Measurements from ENCODE around the gene NTMT2. TPM values are rescaled to one million over a fixed set of nuclear protein-coding genes. Genes with fewer than 3 reads are reported as not detected.

NTMT2 gene
- total RNA-seq, 1 donor from 2014 or later = not detected

DNA sequence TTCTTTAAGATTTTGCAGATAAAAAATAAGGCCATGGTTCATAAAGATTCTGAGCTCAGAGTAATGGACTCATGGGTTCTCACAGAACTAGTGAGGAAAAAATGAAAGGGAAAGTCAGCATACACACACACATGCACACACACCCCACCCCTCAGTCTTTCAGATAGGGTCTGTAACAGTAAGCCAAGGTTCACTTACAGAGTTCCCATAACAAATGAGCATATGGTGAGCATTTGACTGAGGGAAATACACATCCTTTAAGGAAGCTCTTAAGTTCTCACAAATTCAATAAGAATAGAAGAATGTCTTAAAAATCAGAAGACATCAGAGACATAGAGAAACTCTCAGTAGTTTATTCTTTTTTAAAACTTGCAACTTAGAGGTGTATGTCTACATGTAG, 57.9 kb downstream of the NTMT2 start:
- Histone ChIP-seq H3K4me1 (ENCODE audit: insufficient read depth, low read length) (no peaks in the 10 kb centered on the region), H3K4me2 (ENCODE audit: low read length) (no peak overlapping the region), H3K9ac (ENCODE audit: low read length) (no peak overlapping the region), H4K20me1 (ENCODE audit: insufficient read depth, low read length) (no peaks in the 10 kb centered on the region), H3K4me3 (ENCODE audit: insufficient read depth, low read depth, low read length) (no peak overlapping the region), H3K79me2 (ENCODE audit: insufficient read depth, low read length) (no peaks in the 10 kb centered on the region), H3K27me3 (ENCODE audit: insufficient read depth, low read length) (no peaks in the 10 kb centered on the region), H3K9me3 (ENCODE audit: insufficient read depth, low read depth, low read length) (no peaks in the 10 kb centered on the region), H3K36me3 (ENCODE audit: insufficient read depth, low read length) (no peaks in the 10 kb centered on the region), H3K27ac (ENCODE audit: low read depth, low read length) (no peak overlapping the region), H2AFZ (ENCODE audit: low read depth, low read length) (no peak overlapping the region)
- Mint-ChIP-seq H3K27me3 (ENCODE audit: low read depth, unreplicated experiment) (no peaks in the 10 kb centered on the region), H3K36me3 (ENCODE audit: low read depth, unreplicated experiment) (peaks cover 2% of the 10 kb centered on the region), H3K4me1 (ENCODE audit: low read depth, unreplicated experiment) (peaks cover 10% of the 10 kb centered on the region), H3K9me3 (ENCODE audit: unreplicated experiment) (peaks cover 5% of the 10 kb centered on the region), H3K4me3 (ENCODE audit: unreplicated experiment) (no peak overlapping the region), H3K27ac (ENCODE audit: unreplicated experiment) (no peak overlapping the region)
- TF ChIP-seq, protein P1, sequence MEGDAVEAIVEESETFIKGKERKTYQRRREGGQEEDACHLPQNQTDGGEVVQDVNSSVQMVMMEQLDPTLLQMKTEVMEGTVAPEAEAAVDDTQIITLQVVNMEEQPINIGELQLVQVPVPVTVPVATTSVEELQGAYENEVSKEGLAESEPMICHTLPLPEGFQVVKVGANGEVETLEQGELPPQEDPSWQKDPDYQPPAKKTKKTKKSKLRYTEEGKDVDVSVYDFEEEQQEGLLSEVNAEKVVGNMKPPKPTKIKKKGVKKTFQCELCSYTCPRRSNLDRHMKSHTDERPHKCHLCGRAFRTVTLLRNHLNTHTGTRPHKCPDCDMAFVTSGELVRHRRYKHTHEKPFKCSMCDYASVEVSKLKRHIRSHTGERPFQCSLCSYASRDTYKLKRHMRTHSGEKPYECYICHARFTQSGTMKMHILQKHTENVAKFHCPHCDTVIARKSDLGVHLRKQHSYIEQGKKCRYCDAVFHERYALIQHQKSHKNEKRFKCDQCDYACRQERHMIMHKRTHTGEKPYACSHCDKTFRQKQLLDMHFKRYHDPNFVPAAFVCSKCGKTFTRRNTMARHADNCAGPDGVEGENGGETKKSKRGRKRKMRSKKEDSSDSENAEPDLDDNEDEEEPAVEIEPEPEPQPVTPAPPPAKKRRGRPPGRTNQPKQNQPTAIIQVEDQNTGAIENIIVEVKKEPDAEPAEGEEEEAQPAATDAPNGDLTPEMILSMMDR (IDR thresholded peaks at IDR 0.05; ENCODE audit: insufficient read depth, low read depth, low read length) = no peak
- TF ChIP-seq EZH2 (IDR thresholded peaks at IDR 0.05; ENCODE audit: insufficient read depth, low read length) = no peak
- FAIRE-seq (no peak), DNase-seq (ENCODE audit: low read depth) (no peak)

DNA sequence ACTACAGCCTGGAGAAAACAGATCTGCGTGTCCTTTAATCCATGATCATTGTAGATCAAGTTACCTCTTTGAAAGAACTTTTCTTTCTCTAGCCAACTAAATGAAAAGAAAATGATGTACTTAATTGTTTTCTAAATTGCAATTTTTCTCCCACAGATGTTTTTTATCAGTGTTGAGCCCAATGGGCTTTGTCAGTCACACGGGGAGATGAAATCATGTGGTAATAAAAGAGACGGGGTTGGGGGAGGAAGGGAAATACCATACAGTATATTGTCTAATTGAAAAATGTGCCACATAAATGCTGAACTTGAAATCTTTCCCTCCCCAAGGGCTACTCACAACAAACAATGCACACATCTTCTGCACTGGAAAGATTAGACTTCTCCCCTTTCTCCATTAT, 58.4 kb downstream of the NTMT2 start:
- no peaks in the 10 kb centered on the region for H3K27me3 Mint-ChIP-seq (ENCODE audit: low read depth, unreplicated experiment)
- peak; percentile 50 for FAIRE-seq

DNA sequence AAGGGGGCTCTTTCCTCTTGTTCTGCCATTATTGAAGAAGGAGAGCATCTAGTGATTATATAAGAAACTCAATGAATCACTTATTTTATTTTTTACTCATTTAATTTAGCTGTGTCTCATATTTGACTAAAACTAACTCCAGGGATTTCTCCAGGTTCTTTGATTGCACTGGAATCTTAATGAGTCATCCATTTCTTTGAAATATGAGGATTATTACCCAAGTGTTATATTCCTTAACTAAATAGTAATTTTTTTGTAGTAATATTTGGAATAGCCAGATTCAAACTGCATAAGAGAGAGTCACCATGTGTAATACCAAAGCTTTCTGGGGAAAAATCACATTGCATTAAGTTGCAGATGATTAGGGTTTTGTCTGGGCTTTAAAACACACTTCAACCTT, 59.5 kb downstream of the NTMT2 start:
- no peaks in the 10 kb centered on the region for H3K27me3 ChIP-seq (ENCODE audit: insufficient read depth, low read length)
- TF ChIP-seq, protein P1 (IDR thresholded peaks at IDR 0.05; ENCODE audit: insufficient read depth, low read depth, low read length) = no peak
- no peak for TF ChIP-seq EZH2 (IDR thresholded peaks at IDR 0.05; ENCODE audit: insufficient read depth, low read length)
- Mint-ChIP-seq H3K4me1 (ENCODE audit: low read depth, unreplicated experiment) (peaks cover 10% of the 10 kb centered on the region), H3K27ac (ENCODE audit: unreplicated experiment) (no peak overlapping the region), H3K4me3 (ENCODE audit: unreplicated experiment) (no peak overlapping the region), H3K36me3 (ENCODE audit: low read depth, unreplicated experiment) (peaks cover 2% of the 10 kb centered on the region), H3K27me3 (ENCODE audit: low read depth, unreplicated experiment) (no peaks in the 10 kb centered on the region), H3K9me3 (ENCODE audit: unreplicated experiment) (peaks cover 5% of the 10 kb centered on the region)
- H3K9ac ChIP-seq (ENCODE audit: low read length) = no peak overlapping the region
- H3K79me2 ChIP-seq (ENCODE audit: insufficient read depth, low read length) = no peaks in the 10 kb centered on the region
- H3K36me3 ChIP-seq (ENCODE audit: insufficient read depth, low read length) = no peaks in the 10 kb centered on the region
- FAIRE-seq (no peak), DNase-seq (ENCODE audit: low read depth) (no peak)
- H3K4me3 ChIP-seq (ENCODE audit: insufficient read depth, low read depth, low read length) = no peak overlapping the region
- no peak overlapping the region for H3K27ac ChIP-seq (ENCODE audit: low read depth, low read length)
- no peak overlapping the region for H3K4me2 ChIP-seq (ENCODE audit: low read length)
- H3K9me3 ChIP-seq (ENCODE audit: insufficient read depth, low read depth, low read length) = no peaks in the 10 kb centered on the region
- no peaks in the 10 kb centered on the region for H4K20me1 ChIP-seq (ENCODE audit: insufficient read depth, low read length)
- no peak overlapping the region for H2AFZ ChIP-seq (ENCODE audit: low read depth, low read length)
- H3K4me1 ChIP-seq (ENCODE audit: insufficient read depth, low read length) = no peaks in the 10 kb centered on the region

More for the DNA sequence above, 58.4 kb downstream of the NTMT2 start:
- Mint-ChIP-seq H3K27ac (ENCODE audit: unreplicated experiment) (no peak overlapping the region), H3K36me3 (ENCODE audit: low read depth, unreplicated experiment) (peaks cover 2% of the 10 kb centered on the region), H3K4me1 (ENCODE audit: low read depth, unreplicated experiment) (peaks cover 10% of the 10 kb centered on the region), H3K4me3 (ENCODE audit: unreplicated experiment) (no peak overlapping the region), H3K9me3 (ENCODE audit: unreplicated experiment) (peaks cover 5% of the 10 kb centered on the region)
- Histone ChIP-seq H3K79me2 (ENCODE audit: insufficient read depth, low read length) (no peaks in the 10 kb centered on the region), H4K20me1 (ENCODE audit: insufficient read depth, low read length) (no peaks in the 10 kb centered on the region), H3K36me3 (ENCODE audit: insufficient read depth, low read length) (no peaks in the 10 kb centered on the region), H3K27ac (ENCODE audit: low read depth, low read length) (no peak overlapping the region), H3K9me3 (ENCODE audit: insufficient read depth, low read depth, low read length) (no peaks in the 10 kb centered on the region), H3K27me3 (ENCODE audit: insufficient read depth, low read length) (no peaks in the 10 kb centered on the region), H3K4me1 (ENCODE audit: insufficient read depth, low read length) (no peaks in the 10 kb centered on the region), H3K4me3 (ENCODE audit: insufficient read depth, low read depth, low read length) (no peak overlapping the region), H2AFZ (ENCODE audit: low read depth, low read length) (no peak overlapping the region), H3K4me2 (ENCODE audit: low read length) (no peak overlapping the region), H3K9ac (ENCODE audit: low read length) (no peak overlapping the region)
- no peak for TF ChIP-seq EZH2 (IDR thresholded peaks at IDR 0.05; ENCODE audit: insufficient read depth, low read length)
- TF ChIP-seq, protein P1 (IDR thresholded peaks at IDR 0.05; ENCODE audit: insufficient read depth, low read depth, low read length) = no peak
- no peak for DNase-seq (ENCODE audit: low read depth)
